ENCODE results near the gene PRPF19.

GRCh38 chr11:60923800-60924109 lies 17.4 kb upstream of the PRPF19 start:
- TF ChIP-seq CTCF (conservative IDR thresholded peaks at IDR 0.05; ENCODE audit: low read length) = no peak
- no peak for TF ChIP-seq EZH2phosphoT487 (IDR thresholded peaks at IDR 0.05; ENCODE audit: borderline replicate concordance)
